K562 treated with DMSO at 1 percent for 4 hours (cell line): ENCODE data around the gene EPX. TPM values are rescaled to one million over a fixed set of nuclear protein-coding genes. Genes with fewer than 3 reads are reported as not detected.

Experiments
- total RNA-seq: library from RNA; unstranded; fragments of 300-600 nt; gene quantifications from 2 replicates; pipeline ENCODE4 v1.2.3, GENCODE V29; 2022; ENCODE audit not compliant: insufficient read depth

The EPX gene
- total RNA-seq = 1.2 and 1.5 TPM in 2 replicates

GRCh38 chr17:58192612-58193011, at the start of gene EPX:
Gene EPX, plus strand, starts transcription at chr17:58192726. Its CDS starts 121 bp downstream, at chr17:58192847.

DNA sequence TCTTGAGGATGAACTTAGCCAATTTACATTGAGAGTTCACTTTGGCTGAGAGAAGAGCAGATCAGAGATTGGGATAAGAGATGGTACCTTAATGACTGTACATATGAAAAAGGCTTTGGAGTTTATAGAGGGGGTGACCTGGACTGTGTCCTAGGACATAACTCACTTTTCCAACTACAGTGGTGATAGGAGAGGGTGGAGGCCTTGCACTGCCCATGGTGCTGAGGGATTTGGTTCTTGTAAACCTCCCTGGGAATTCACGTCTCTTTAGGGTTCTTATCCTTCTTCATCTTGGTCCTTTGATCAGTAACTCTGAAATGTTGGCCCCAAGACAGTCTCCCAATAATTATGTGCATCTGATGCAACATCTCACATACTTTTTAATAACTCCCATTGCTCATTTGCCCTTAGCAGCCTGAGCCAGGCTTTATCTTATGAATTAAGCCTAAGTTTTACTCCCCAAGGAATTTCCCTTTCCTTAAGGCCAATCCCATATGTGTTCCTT, 44.5 kb upstream of the EPX start, which contains the start of gene OR4D1:
Gene OR4D1 (plus strand): TSS at position 455 of the 505 bp plus-strand sequence. CDS start 6,770 bp downstream, outside the sequence.

GRCh38 chr17:58166682-58167081, 25.8 kb upstream of the EPX start, which contains the start of gene OR4D2:
Gene OR4D2, plus strand, starts transcription at chr17:58166982. Its CDS starts 2,674 bp downstream, at chr17:58169656.

DNA sequence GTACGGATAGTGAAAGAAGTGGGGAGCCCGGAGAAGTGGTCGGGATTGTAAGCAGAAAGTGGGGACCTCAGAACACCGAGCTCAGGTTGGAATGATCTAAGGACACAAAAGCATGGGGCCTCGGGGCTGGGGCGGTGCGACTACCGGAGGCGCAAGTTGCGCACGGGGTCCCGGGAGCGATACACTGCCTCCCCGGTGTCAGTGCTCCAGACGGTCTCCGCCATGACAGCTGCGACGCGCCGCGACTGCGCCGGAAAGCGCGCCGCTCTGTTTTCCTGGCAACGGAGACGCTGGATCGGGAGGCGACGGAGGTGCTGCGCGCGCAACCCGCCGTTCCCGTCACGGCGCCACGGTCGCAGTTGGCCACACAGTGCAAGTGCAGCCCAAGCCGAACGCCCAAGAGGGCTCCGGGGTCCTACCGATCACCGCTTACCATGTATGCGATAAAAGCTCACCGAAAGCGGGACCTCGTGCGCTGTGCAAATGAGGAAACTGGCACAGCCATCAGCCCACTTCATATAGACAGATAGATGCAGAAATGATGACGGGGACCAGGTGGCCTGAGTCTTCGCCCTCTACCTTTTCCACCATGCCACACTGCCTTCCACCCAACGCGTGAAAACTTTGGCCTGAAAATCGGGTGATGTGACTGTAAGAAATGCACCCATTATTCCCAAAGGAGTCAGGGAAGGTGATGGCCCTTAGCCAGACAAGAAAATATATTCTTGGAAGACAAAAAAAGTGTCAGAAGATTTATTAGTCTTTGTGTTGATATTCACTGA, 26.7 kb downstream of the EPX start, which contains the start of gene MKS1:
Gene MKS1 (minus strand): TSS at position 249 of the 782 bp plus-strand sequence. CDS start 25 bp downstream, at position 224.

DNA sequence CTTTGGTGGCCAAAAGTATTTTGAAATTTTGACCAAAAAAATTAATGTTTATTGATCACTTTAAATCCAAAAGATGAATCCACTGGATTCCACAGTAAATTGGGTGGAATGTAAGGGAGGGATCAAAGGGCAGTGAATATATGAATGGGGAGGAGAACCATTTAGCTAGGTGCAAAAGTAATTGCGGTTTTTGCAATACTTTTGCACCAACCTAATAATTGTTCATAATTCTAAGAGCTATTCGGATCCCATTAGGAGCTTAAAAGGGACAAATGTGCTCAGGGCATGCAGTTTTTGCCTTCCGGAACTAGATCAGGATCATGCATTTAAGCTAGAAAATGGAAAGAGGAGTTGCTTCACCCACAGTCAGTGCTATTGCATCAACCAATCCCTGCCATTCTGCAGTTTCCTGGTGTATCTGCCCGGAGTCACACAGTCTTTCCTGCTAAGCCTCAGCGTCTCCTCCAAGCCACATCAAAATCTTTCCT, 45.7 kb downstream of the EPX start, which contains the start of gene LPO:
Gene LPO (plus strand): TSS at position 438 of the 488 bp plus-strand sequence. CDS start 4,396 bp downstream, outside the sequence.

Other genes with a start within 250 kb of the EPX start
- 1.8 and 3.2 TPM in 2 replicates for gene CUEDC1, start 237.3 kb upstream of the EPX start, total RNA-seq
- gene VEZF1, start 204.5 kb upstream of the EPX start, total RNA-seq = 20.0 and 22.5 TPM in 2 replicates
- gene SRSF1, start 185.5 kb upstream of the EPX start, total RNA-seq = 86.9 and 118 TPM in 2 replicates
- 18.0 and 20.0 TPM in 2 replicates for gene DYNLL2, start 109.3 kb upstream of the EPX start, total RNA-seq
- not detected in 2 replicates for gene OR4D1, start 44.3 kb upstream of the EPX start, total RNA-seq
- gene OR4D2, start 25.7 kb upstream of the EPX start, total RNA-seq = not detected in 2 replicates
- gene MKS1, start 26.5 kb downstream of the EPX start, total RNA-seq = 18.7 and 19.1 TPM in 2 replicates
- gene LPO, start 45.9 kb downstream of the EPX start, total RNA-seq = 0.77 and 1.5 TPM in 2 replicates
- not detected in 2 replicates for gene MPO, start 88.2 kb downstream of the EPX start, total RNA-seq
- gene TSPOAP1, start 136.1 kb downstream of the EPX start, total RNA-seq = 5.5 and 7.0 TPM in 2 replicates
- 76.1 and 89.8 TPM in 2 replicates for gene SUPT4H1, start 159.5 kb downstream of the EPX start, total RNA-seq
- 3.0 and 4.6 TPM in 2 replicates for gene RNF43, start 224.8 kb downstream of the EPX start, total RNA-seq